KBM-7 (cell line): ENCODE measurements around the gene GEN1.

Experiments used
- DNase-seq: peaks from one replicate; pipeline ENCODE4 v3.0.0-alpha.2; 2015
- in situ Hi-C: fragments of 300-500 bp; cut with MboI; formaldehyde crosslinking; loops from 2 replicates; pipeline ENCODE4 v1.14.3; 2020; ENCODE audit warnings: low sequenced_read_pairs, low pct_unique_long_range_greater_than_20kb, mixed read lengths

GEN1 gene

GRCh38 chr2:17749753-17750438 lies 4.0 kb upstream of the GEN1 start:
- DNase-seq = no peak
- in situ Hi-C loops = no loop called here

DNA sequence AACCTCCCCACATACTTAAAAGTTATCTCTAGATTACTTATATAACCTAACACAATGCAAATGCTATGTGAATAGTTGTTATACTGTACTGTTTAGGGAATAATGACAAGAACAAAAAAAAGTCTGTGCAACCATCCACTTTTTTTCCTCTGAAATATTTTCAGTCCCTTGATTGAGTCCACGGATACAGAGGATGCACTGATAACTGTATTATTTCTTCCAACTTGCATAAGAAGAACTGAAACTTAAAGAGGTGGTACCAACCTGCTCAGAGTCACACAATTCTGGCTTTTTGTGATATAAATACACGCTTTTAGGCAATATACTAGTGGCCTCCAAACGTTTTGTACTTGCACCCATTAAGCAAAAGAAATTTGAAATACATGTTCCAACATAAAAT lies 1.7 kb upstream of the GEN1 start:
- no peak for DNase-seq

DNA sequence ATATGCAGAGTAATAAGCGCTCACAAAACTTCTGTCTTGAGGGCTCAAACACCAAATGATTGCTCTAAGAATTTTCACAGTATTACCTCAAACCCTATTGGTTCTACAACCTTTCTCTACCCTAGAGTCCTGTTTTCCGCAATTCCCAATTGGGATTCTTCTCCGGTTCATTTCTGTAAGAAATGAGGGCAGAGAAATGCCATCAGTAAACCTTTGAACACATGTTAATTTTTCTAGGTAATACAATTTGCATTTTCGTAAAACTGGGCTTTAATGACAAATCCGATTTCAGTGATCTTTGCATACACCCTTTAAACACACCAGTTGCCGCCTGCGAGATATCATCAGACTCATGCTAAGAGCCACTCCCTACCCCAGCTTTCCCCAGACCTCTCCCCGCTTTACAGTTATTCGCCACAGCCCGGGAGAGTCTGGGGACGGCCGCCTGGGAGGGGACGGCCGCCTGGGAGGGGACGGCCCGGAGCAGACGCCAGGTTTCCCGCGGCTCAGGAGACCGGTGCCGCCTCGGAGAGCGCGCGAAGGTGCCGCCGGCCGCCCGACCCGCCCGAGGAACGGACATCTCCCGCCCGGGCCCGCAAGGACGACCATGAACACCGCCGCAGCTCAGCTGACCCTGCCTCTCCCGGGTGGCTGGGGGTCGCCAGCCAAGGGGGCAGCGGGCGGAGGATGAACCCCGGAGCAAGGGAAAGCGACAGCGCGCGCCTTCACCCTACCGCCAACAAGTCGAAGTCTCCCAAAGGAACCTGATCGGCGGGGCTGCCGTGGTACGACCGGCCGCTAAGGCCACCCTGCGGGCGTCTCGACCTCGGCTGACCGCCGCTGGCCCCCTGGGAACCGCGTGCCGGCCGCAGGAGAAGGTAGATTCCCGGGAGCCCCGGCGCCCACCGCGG lies 791 bp upstream of the GEN1 start:
- in situ Hi-C loops = no loop called here
- peak; percentile 66 for DNase-seq

More for the DNA sequence above, 1.7 kb upstream of the GEN1 start:
- in situ Hi-C loops = no loop called here

- peak; percentile 30 for DNase-seq
- in situ Hi-C loops = no loop called here
Measured at GRCh38 chr2:17754773-17755425, 961 bp downstream of the GEN1 start.

- in situ Hi-C loops = no loop called here
- DNase-seq = no peak
Measured at GRCh38 chr2:17756668-17757067, 2.7 kb downstream of the GEN1 start.

- in situ Hi-C loops = no loop called here
Measured at GRCh38 chr2:17757321-17757720, 3.4 kb downstream of the GEN1 start.

GRCh38 chr2:17758118-17758517 lies 4.2 kb downstream of the GEN1 start:
- DNase-seq = no peak
- in situ Hi-C loops = no loop called here

More at GRCh38 chr2:17757321-17757720, 3.4 kb downstream of the GEN1 start:
- no peak for DNase-seq

DNA sequence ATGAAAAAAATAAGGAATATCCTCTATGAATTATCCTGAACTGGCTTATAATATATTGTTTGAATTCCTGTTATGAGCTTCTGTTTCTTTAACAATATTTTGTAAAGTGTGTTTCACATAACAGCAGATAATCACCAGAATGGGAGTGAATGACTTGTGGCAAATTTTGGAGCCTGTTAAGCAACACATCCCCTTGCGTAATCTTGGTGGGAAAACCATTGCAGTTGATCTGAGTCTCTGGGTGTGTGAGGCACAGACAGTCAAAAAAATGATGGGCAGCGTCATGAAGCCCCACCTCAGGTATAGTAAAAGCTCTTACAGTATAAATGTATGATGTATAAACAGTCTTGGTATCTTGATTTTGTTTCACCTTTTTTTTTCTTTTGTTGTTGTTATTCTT lies 5.9 kb downstream of the GEN1 start:
- DNase-seq = peak; percentile 25
- in situ Hi-C loops = no loop called here

DNA sequence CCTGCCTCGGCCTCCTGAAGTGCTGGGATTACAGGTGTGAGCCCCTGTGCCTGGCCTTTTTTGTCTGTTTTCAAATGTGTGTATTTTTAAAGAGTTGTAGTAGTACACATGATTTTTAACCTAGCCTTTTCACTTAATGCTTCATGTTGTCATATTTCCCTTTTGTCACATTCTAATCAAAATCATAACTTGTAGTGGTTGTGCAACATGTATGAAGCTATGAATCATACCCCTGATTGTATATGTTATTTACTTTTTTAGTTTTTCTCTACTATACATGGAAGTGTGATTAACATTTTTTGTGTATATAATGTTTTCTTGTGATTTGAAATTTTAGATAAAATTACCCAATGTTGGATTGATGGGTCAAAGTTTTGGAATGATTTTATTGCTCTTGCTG lies 8.5 kb downstream of the GEN1 start:
- in situ Hi-C loops = no loop called here
- no peak for DNase-seq

GRCh38 chr2:17763641-17764333 lies 9.8 kb downstream of the GEN1 start:
- DNase-seq = no peak

DNA sequence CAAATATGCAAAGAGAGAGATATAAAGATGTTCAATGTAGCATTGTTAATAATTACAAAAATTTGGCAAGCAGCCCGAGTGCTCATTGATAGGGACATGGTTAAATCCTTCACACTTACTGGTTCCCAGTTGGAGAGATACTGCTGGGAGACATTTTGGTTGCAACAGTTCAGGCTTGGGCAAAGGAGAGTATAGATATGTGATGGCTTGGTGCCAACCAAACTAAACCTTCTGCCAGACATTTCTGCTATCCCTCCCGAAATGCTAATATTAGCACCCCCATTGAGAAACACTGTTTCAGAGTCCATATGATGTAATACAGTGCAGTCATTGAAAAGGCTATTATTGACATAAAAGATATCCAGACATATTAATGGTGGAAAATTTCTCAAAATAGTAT lies 11.5 kb downstream of the GEN1 start:
- in situ Hi-C loops = no loop called here

More at GRCh38 chr2:17763641-17764333, 9.8 kb downstream of the GEN1 start:
- in situ Hi-C loops = no loop called here

GRCh38 chr2:17768894-17769293 lies 15.0 kb downstream of the GEN1 start:
- in situ Hi-C loops = no loop called here

More for the DNA sequence above, 11.5 kb downstream of the GEN1 start:
- DNase-seq = no peak

GRCh38 chr2:17771956-17772355 lies 18.0 kb downstream of the GEN1 start:
- DNase-seq = no peak
- in situ Hi-C loops = no loop called here

More at GRCh38 chr2:17768894-17769293, 15.0 kb downstream of the GEN1 start:
- DNase-seq = no peak

DNA sequence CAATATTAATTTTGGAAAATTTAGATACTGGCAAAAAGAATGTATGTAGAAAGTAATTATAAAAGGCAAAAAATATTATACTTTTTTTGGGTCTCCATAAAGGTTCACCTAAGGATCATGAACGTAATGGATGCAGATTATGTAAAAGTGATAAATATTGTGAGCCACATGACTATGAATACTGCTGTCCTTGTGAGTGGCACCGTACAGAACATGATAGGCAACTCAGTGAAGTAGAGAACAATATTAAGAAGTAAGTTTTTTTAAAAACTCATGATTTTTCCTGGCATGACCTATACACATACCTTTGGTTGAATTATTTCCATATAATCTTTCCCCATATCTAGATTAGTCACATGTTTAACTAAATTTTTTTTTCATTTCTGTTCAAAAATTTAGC lies 18.6 kb downstream of the GEN1 start:
- no peak for DNase-seq
- in situ Hi-C loops = no loop called here

- in situ Hi-C loops = no loop called here
- no peak for DNase-seq
Measured at GRCh38 chr2:17780546-17780945, 26.6 kb downstream of the GEN1 start.

DNA sequence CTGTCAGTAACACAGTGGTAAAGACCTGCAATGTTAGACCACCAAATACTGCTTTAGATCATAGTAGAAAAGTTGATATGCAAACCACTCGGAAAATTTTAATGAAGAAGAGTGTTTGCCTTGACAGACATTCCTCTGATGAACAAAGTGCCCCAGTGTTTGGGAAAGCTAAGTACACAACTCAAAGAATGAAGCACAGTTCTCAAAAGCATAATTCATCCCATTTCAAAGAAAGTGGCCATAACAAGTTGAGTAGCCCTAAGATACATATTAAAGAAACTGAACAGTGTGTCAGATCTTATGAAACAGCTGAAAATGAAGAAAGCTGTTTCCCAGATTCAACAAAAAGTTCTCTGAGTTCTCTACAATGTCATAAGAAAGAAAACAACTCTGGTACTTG lies 27.5 kb downstream of the GEN1 start:
- no peak for DNase-seq
- in situ Hi-C loops = no loop called here

DNA sequence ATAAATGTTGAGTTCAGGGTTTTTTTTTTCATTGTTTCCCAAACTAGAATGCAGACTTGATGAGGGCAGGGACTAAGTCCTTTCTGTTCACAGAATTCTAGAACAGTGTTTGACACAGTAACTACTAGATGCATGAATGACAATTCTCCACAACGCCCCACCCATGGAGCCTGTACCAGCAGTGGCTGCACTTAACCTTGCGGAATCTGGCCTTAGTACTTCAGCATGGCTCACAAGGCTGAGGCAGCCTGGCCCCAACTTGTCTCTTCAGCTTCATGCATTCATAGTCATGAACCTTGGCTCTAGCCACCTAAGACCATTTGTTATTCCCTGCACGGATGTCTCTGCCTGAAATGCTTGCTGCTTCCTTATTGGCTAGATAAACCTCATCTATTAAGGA lies 32.8 kb downstream of the GEN1 start:
- in situ Hi-C loops = no loop called here
- DNase-seq = no peak

GRCh38 chr2:17788773-17789172 lies 34.8 kb downstream of the GEN1 start:
- in situ Hi-C loops = no loop called here
- no peak for DNase-seq

DNA sequence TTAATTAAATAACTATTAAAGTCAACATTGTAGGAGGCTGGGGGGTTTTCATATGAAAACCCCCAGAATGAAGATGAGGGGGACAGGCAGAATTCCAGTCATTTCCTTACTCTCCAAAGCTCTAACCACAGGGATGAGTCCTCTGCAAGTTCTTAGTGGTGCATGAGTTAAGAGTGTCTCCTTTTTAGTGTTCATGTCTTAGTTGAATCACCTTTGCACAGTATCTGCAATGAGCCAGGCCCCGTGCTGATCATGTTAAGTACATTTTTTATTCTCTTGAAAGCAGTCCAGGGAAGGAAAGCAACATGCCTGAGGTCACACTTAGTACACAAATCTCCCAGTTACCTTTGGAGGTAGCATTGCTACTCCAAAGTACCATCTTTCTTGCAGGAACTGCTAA lies 36.6 kb downstream of the GEN1 start:
- in situ Hi-C loops = no loop called here
- no peak for DNase-seq
